Esophagus (tissue), 2 donors: ENCODE measurements around the gene GBX1. TPM values are rescaled to one million over a fixed set of nuclear protein-coding genes. Genes with fewer than 3 reads are reported as not detected.

Source experiments
- H3K27ac ChIP-seq, 2 donors: one replicate each; pipeline ENCODE4 v1.5.1; 2013; ENCODE audit warnings: low read depth in 2 of 2, mild to moderate bottlenecking in 2 of 2, inconsistent platforms in 1 of 2, low read length in 1 of 2, moderate library complexity in 1 of 2
- H3K27me3 ChIP-seq, 2 donors: one replicate each; pipeline ENCODE4 v1.6.1; 2013; ENCODE audit warnings: low read length in 2 of 2, control low read depth in 1 of 2, mild to moderate bottlenecking in 1 of 2; ENCODE audit not compliant: insufficient read depth in 2 of 2, control insufficient read depth in 1 of 2
- H3K36me3 ChIP-seq, 2 donors: one replicate each; pipeline ENCODE4 v1.6.1; 2013; ENCODE audit warnings: low read length in 1 of 2; ENCODE audit not compliant: control insufficient read depth in 2 of 2, insufficient read depth in 2 of 2
- H3K4me1 ChIP-seq, 2 donors: one replicate each; pipeline ENCODE4 v1.6.1; 2013; ENCODE audit warnings: low read length in 1 of 2; ENCODE audit not compliant: control insufficient read depth in 2 of 2, insufficient read depth in 2 of 2
- H3K4me3 ChIP-seq, 2 donors: one replicate each; pipeline ENCODE4 v1.5.1; 2013; ENCODE audit warnings: low read length in 2 of 2, mild to moderate bottlenecking in 2 of 2, low read depth in 1 of 2, moderate library complexity in 1 of 2
- H3K9me3 ChIP-seq, 2 donors: one replicate each; pipeline ENCODE4 v1.6.1; 2013; ENCODE audit warnings: mild to moderate bottlenecking in 2 of 2, low read depth in 1 of 2, low read length in 1 of 2, moderate library complexity in 1 of 2; ENCODE audit not compliant: control insufficient read depth in 2 of 2, insufficient read depth in 1 of 2
- WGBS, 2 donors: extraction: QIAGEN DNeasy Blood & Tissue Kit; methylation state at CpG; one replicate each; pipeline ENCODE4 v1.1.7; 2013; 5-methylcytosine and 5-hydroxymethylcytosine counted together
- polyA plus RNA-seq, 2 donors: library from polyadenylated mRNA; stranded (reverse); fragments of 200-250 nt; gene quantifications; one replicate each; pipeline ENCODE4 v1.2.3, GENCODE V29; 2013
- donor health status: healthy with polysubstance abuse.
- donor health status: Bipolar disorder and iron deficiency.

The GBX1 gene
- polyA plus RNA-seq, 2 donors = not detected

DNA sequence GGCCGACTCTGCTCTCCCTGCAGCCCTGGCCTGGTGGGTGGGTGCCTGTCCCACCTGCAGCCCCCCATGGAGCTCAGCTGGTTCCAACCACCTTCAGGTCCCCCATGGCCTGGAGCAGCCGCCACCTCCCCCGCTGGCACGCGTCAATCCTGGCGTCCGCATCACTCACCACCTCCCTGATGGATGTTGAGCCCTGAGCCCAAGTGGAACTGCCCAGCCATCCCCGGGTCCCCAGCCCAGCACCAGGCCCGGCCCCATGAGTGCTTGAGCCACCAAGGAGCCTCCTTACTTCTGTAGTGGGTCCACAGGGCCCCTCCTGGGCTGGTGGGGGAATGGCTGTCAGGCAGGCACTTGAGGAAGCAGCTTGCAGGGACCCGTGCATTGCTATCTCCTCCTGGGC lies 66.6 kb downstream of the GBX1 start:
- no peak overlapping the region for H3K4me3 ChIP-seq
- 90 to 91% methylated on average over 10 of the region's 10 CpGs for WGBS, 2 donors
- peaks cover 0 to 2% of the 10 kb centered on the region in 2 donors for H3K36me3 ChIP-seq
- no peaks in the 10 kb centered on the region for H3K9me3 ChIP-seq
- peaks cover 2% of the 10 kb centered on the region in 2 donors for H3K4me1 ChIP-seq
- no peaks in the 10 kb centered on the region for H3K27me3 ChIP-seq
- no peak overlapping the region for H3K27ac ChIP-seq

DNA sequence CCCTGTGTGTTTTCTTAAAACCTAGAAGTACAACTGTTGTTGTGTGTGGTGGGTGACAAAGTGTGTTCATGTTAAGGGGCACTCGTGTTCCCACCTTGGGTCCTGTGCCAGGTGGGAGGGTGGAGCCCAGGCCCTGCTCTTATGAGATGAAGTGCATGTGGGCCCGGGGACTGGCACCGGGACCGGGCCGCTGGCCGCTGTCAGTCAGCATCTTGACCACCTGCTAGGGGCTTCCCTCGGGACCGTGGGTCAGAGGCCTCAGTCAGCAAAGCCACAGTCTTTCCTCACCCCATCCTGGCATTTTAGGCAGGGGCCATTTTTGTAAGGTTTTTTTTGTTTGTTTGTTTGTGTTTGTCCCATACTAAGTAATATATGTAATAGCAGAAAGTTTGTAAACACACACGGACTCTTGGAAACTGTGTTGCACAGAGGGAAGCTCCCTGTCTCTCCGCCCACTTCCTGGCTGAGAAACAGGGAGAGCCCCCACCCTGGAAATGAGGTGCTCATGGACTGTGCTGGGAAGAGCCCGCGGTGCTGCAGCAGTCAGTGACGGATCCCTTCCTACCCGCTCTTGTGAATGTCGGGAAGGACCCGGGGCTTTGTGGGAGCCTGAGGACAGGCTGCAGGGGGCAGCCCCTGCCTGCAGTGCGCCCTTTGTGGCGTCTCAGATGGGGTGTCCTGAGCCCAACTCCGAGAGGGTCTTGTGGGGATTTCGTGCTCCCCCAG lies 67.8 kb downstream of the GBX1 start:
- H3K27ac ChIP-seq = no peak overlapping the region

More for the DNA sequence above, 67.8 kb downstream of the GBX1 start:
- Histone ChIP-seq H3K4me3 (no peak overlapping the region), H3K36me3 (peaks cover 0 to 2% of the 10 kb centered on the region in 2 donors), H3K9me3 (no peaks in the 10 kb centered on the region), H3K4me1 (peaks cover 2 to 5% of the 10 kb centered on the region in 2 donors), H3K27me3 (no peaks in the 10 kb centered on the region)
- WGBS, 2 donors = 71 to 76% methylated on average over 20 of the region's 20 CpGs

Other genes starting within 250 kb of the GBX1 start
- 1 to 10 TPM in 1 of 2 donors, under 1 TPM in 1; 0.88 to 2.0 TPM for gene KCNH2, start 189.4 kb downstream of the GBX1 start, polyA plus RNA-seq
- gene NOS3, start 176.7 kb downstream of the GBX1 start, polyA plus RNA-seq = 1 to 10 TPM; 4.5 to 4.9 TPM
- 100 to 1,000 TPM in 1 of 2 donors, 10 to 100 TPM in 1; 36.0 to 143 TPM for gene ATG9B, start 143.2 kb downstream of the GBX1 start, polyA plus RNA-seq
- 10 to 100 TPM; 24.0 to 27.6 TPM for gene ABCB8, start 139.2 kb downstream of the GBX1 start, polyA plus RNA-seq
- 1 to 10 TPM; 1.1 to 4.2 TPM for gene ASIC3, start 119.2 kb downstream of the GBX1 start, polyA plus RNA-seq
- gene CDK5, start 109.8 kb downstream of the GBX1 start, polyA plus RNA-seq = 1 to 10 TPM; 5.2 to 9.7 TPM
- 10 to 100 TPM; 35.7 to 45.5 TPM for gene SLC4A2, start 108.1 kb downstream of the GBX1 start, polyA plus RNA-seq
- gene FASTK, start 86.9 kb downstream of the GBX1 start, polyA plus RNA-seq = 100 to 1,000 TPM in 1 of 2 donors, 10 to 100 TPM in 1; 80.0 to 144 TPM
- 10 to 100 TPM; 33.4 to 64.2 TPM for gene TMUB1, start 84.2 kb downstream of the GBX1 start, polyA plus RNA-seq
- 10 to 100 TPM; 60.8 to 98.8 TPM for gene AGAP3, start 81.2 kb downstream of the GBX1 start, polyA plus RNA-seq
- gene ASB10, start 19.6 kb upstream of the GBX1 start, polyA plus RNA-seq = under 1 TPM in 1 of 2 donors, not detected in 1; 0.01 TPM
- not detected for gene H2BK1, start 42.8 kb upstream of the GBX1 start, polyA plus RNA-seq
- 10 to 100 TPM in 1 of 2 donors, 1 to 10 TPM in 1; 8.6 to 19.8 TPM for gene ABCF2, start 59.5 kb upstream of the GBX1 start, polyA plus RNA-seq
- 10 to 100 TPM; 10.8 to 13.6 TPM for gene CHPF2, start 64.8 kb upstream of the GBX1 start, polyA plus RNA-seq
- gene SMARCD3, start 81.0 kb upstream of the GBX1 start, polyA plus RNA-seq = 1 to 10 TPM; 7.5 to 8.3 TPM
- 10 to 100 TPM; 12.1 to 15.5 TPM for gene NUB1, start 174.1 kb upstream of the GBX1 start, polyA plus RNA-seq
- gene WDR86, start 242.3 kb upstream of the GBX1 start, polyA plus RNA-seq = under 1 TPM; 0.28 to 0.86 TPM